ENCODE measurements around the gene ATP13A5. TPM values are rescaled to one million over a fixed set of nuclear protein-coding genes. Genes with fewer than 3 reads are reported as not detected.

The ATP13A5 gene
- total and polyA plus RNA-seq, 2 of the 8 experiments (the other 6 are each of a cell fraction or from before 2014, with no cell fraction given): not detected

DNA sequence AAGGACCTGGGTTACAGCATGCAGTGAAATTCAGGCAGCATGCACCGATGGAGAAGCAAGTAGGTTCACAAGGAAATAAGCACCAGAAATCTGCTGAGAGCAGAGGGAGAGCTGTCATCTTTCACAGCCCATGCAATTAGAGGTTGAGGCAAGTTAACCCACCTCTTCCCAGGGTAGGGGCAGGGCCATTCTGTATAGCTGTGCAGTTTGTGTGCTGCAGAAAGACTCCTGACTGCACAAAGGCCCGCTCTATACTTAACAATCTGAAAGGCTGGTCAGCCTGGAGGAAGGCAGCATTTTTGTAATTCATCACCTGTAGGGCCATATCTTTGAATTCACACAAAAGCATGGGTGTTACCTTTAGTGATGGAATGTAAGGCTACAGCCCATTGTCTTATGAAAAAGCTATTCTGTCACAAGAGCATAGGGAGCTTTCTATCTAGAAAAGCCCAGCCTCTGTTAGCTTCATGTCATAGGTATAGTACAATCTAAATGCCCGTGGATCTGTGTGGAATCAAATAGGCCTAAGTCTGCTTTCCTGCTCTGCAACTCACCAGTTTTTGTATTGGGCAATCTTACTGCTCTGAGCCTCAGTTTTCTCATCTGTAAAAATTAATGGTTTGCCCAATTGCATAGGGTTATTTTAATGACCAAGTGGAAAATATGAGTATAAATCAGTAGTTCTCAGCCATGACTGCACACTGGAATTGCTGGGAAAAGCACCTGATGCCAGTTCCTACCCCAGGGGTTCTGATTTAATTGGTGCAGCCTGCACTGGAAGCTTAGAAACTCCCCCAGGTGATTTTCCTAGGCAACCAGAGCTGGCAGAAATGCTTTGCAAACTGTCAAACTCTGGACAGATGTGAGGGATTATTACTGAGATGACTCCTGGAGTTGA lies 65.2 kb downstream of the ATP13A5 start (continued):
- no peak for TF ChIP-seq EP300 (IDR thresholded peaks at IDR 0.05; ENCODE audit: borderline replicate concordance in 1 of 2, low read depth in 2 of 2, low read length in 2 of 2)
- TF ChIP-seq JUN (IDR thresholded peaks at IDR 0.05; ENCODE audit: low read depth, low read length): no peak
- no peak for TF ChIP-seq KDM5A (IDR thresholded peaks at IDR 0.05; ENCODE audit: low read length)
- TF ChIP-seq ASH2L (IDR thresholded peaks at IDR 0.05; ENCODE audit: low read length): no peak
- TF ChIP-seq SUZ12 (IDR thresholded peaks at IDR 0.05; ENCODE audit: low read length): no peak
- TF ChIP-seq RAD21 (IDR thresholded peaks at IDR 0.05 in 1 of 2, conservative IDR thresholded peaks at IDR 0.05 in 1 of 2; ENCODE audit: low read depth in 2 of 2, low read length in 2 of 2): no peak
- TF ChIP-seq EGR1 (IDR thresholded peaks at IDR 0.05; ENCODE audit: borderline replicate concordance, low read depth, low read length): no peak
- no peak for TF ChIP-seq TEAD4 (IDR thresholded peaks at IDR 0.05; ENCODE audit: low read depth, low read length)
- no peak for TF ChIP-seq POLR2AphosphoS5 (IDR thresholded peaks at IDR 0.05; ENCODE audit: low read depth, low read length)
